HEK293T (cell line): ENCODE results near the gene KRI1.

Source experiments
- CTCF ChIA-PET: fragments of 350-600 bp; formaldehyde crosslinking; extraction: SDS; loops from one replicate; lab custom pipeline; 2021; ENCODE audit warnings: antibody characterized with exemption, inconsistent platforms; lab: Yijun Ruan, JAX
- POLR2A ChIA-PET: fragments of 350-600 bp; formaldehyde crosslinking; extraction: SDS; loops from one replicate; lab custom pipeline; 2020; ENCODE audit warnings: antibody characterized with exemption, inconsistent platforms; lab: Yijun Ruan, JAX
- DNase-seq: peaks from one replicate; pipeline ENCODE4 v3.0.0; 2012; ENCODE audit warnings: mixed read lengths; ENCODE audit errors: extremely low spot score
- ARNT ChIP-seq: fragments of 450-650 bp; IDR thresholded peaks from 2 replicates; pipeline ENCODE4 v1.6.1; 2017; ENCODE audit warnings: mild to moderate bottlenecking
- BHLHE40 ChIP-seq: fragments of 450-650 bp; IDR thresholded peaks from 2 replicates; pipeline ENCODE4 v1.6.1; 2016; ENCODE audit warnings: mild to moderate bottlenecking, moderate library complexity, borderline replicate concordance
- CTBP1 ChIP-seq: fragments of 450-650 bp; IDR thresholded peaks from 2 replicates; pipeline ENCODE4 v1.6.1; 2016; ENCODE audit warnings: borderline replicate concordance
- ELF4 ChIP-seq: fragments of 450-650 bp; IDR thresholded peaks from 2 replicates; pipeline ENCODE4 v1.6.1; 2017; ENCODE audit warnings: antibody characterized with exemption
- FOXA1 ChIP-seq: fragments of 450-650 bp; IDR thresholded peaks from 2 replicates; pipeline ENCODE4 v1.6.1; 2016; ENCODE audit warnings: mild to moderate bottlenecking
- FOXK2 ChIP-seq: fragments of 450-650 bp; IDR thresholded peaks from 2 replicates; pipeline ENCODE4 v1.6.1; 2016; ENCODE audit warnings: mild to moderate bottlenecking
- FOXM1 ChIP-seq: fragments of 450-650 bp; IDR thresholded peaks from 2 replicates; pipeline ENCODE4 v1.6.1; 2017; ENCODE audit warnings: mild to moderate bottlenecking, borderline replicate concordance
- HDGF ChIP-seq: fragments of 450-650 bp; IDR thresholded peaks from 2 replicates; pipeline ENCODE4 v1.6.1; 2017; ENCODE audit warnings: antibody characterized with exemption, borderline replicate concordance
- L3MBTL2 ChIP-seq: fragments of 450-650 bp; conservative IDR thresholded peaks from 2 replicates; pipeline ENCODE4 v1.6.1; 2016; ENCODE audit warnings: mild to moderate bottlenecking
- LEF1 ChIP-seq: fragments of 450-650 bp; IDR thresholded peaks from 2 replicates; pipeline ENCODE4 v1.6.1; 2017; ENCODE audit warnings: mild to moderate bottlenecking, borderline replicate concordance
- NFRKB ChIP-seq: fragments of 450-650 bp; IDR thresholded peaks from 2 replicates; pipeline ENCODE4 v1.6.1; 2016; ENCODE audit warnings: mild to moderate bottlenecking, moderate library complexity
- PKNOX1 ChIP-seq: fragments of 450-650 bp; IDR thresholded peaks from 2 replicates; pipeline ENCODE4 v1.6.1; 2016
- SP1 ChIP-seq: fragments of 450-650 bp; IDR thresholded peaks from 2 replicates; pipeline ENCODE4 v1.6.1; 2017
- SUZ12 ChIP-seq: fragments of 450-650 bp; IDR thresholded peaks from 2 replicates; pipeline ENCODE4 v1.6.1; 2016; ENCODE audit warnings: mild to moderate bottlenecking
- TARDBP ChIP-seq: fragments of 450-650 bp; IDR thresholded peaks from 2 replicates; pipeline ENCODE4 v1.6.1; 2016
- ZNF384 ChIP-seq: fragments of 450-650 bp; IDR thresholded peaks from 2 replicates; pipeline ENCODE4 v1.6.1; 2016

The KRI1 gene

GRCh38 chr19:10550336-10550735, 15.5 kb downstream of the KRI1 start:
- TF ChIP-seq SP1 (no peak), SUZ12 (no peak), ZNF384 (no peak; the same call in 1 of the 2 replicates), L3MBTL2 (no peak), FOXM1 (no peak), HDGF (no peak), CTBP1 (no peak), BHLHE40 (no peak), NFRKB (no peak), PKNOX1 (no peak; the same call in 1 of the 2 replicates), FOXA1 (no peak)
- ChIA-PET CTCF (interaction anchor here (0.6 kb wide), 1 partner anchor 831 kb away, joined by 3 read pairs; no protein-coding TSS in a partner anchor), POLR2A (no interaction called here)
- no peak for DNase-seq

- no peak for TF ChIP-seq L3MBTL2
- no peak for TF ChIP-seq HDGF
- no peak for TF ChIP-seq PKNOX1
- TF ChIP-seq ELF4: no peak
- no peak for TF ChIP-seq ARNT
- TF ChIP-seq FOXM1: no peak
- TF ChIP-seq TARDBP: no peak
- no peak for TF ChIP-seq LEF1
- no peak for TF ChIP-seq FOXA1
- TF ChIP-seq CTBP1: no peak
- TF ChIP-seq NFRKB: no peak
- no peak for TF ChIP-seq ZNF384
- TF ChIP-seq SUZ12: no peak
- TF ChIP-seq SP1: no peak
- no peak for TF ChIP-seq FOXK2
- POLR2A ChIA-PET: no interaction called here
- CTCF ChIA-PET: no interaction called here
- DNase-seq: no peak
Measured at GRCh38 chr19:10549733-10550132, 16.1 kb downstream of the KRI1 start.

GRCh38 chr19:10548746-10549276, 17.0 kb downstream of the KRI1 start:
- POLR2A ChIA-PET: no interaction called here
- CTCF ChIA-PET: no interaction called here
- TF ChIP-seq FOXK2 (no peak), ARNT (no peak), TARDBP (no peak), HDGF (no peak), L3MBTL2 (no peak), NFRKB (no peak), ELF4 (no peak), PKNOX1 (no peak), SP1 (no peak), SUZ12 (no peak), CTBP1 (no peak), LEF1 (no peak), BHLHE40 (no peak), FOXM1 (no peak), ZNF384 (no peak), FOXA1 (no peak)
- DNase-seq: no peak

- no peak for TF ChIP-seq LEF1
- TF ChIP-seq FOXA1: no peak
- TF ChIP-seq PKNOX1: no peak
- no peak for TF ChIP-seq SUZ12
- no peak for TF ChIP-seq CTBP1
- no peak for TF ChIP-seq HDGF
- no peak for TF ChIP-seq FOXM1
- TF ChIP-seq NFRKB: no peak
- TF ChIP-seq L3MBTL2: no peak
- TF ChIP-seq ELF4: no peak
- TF ChIP-seq FOXK2: no peak
- TF ChIP-seq SP1: no peak
- no peak for TF ChIP-seq ZNF384
- no peak for TF ChIP-seq BHLHE40
- no peak for TF ChIP-seq ARNT
- TF ChIP-seq TARDBP: no peak
Measured at GRCh38 chr19:10546817-10547216, 19.0 kb downstream of the KRI1 start.

GRCh38 chr19:10544753-10545251, 21.0 kb downstream of the KRI1 start:
- TF ChIP-seq TARDBP (no peak), HDGF (no peak), ZNF384 (no peak), PKNOX1 (no peak), CTBP1 (no peak), BHLHE40 (no peak), ELF4 (no peak), NFRKB (no peak), FOXA1 (no peak), FOXK2 (no peak), SUZ12 (no peak), FOXM1 (no peak), SP1 (no peak), ARNT (no peak), L3MBTL2 (no peak), LEF1 (no peak)
- ChIA-PET POLR2A (interaction anchor here (1.1 kb wide), 1 partner anchor 9 kb away, joined by 3 read pairs; no protein-coding TSS in a partner anchor), CTCF (no interaction called here)
- no peak for DNase-seq

More at GRCh38 chr19:10546817-10547216, 19.0 kb downstream of the KRI1 start:
- POLR2A ChIA-PET: no interaction called here
- CTCF ChIA-PET: interaction anchor here (0.6 kb wide), 1 partner anchor 12 kb away, joined by 3 read pairs; no protein-coding TSS in a partner anchor
- DNase-seq: no peak
